HepG2 (cell line): ENCODE data around the gene CDR2L. TPM values are rescaled to one million over a fixed set of nuclear protein-coding genes. Genes with fewer than 3 reads are reported as not detected.
A peak's percentile ranks its signal among the peaks of the same experiment; 100 is the strongest.

Experiments
- HBP1 ChIP-seq: IDR thresholded peaks from 2 replicates; pipeline ENCODE4 v1.6.1; 2016; ENCODE audit warnings: low read depth, control low read depth
- KAT8 ChIP-seq: IDR thresholded peaks from 2 replicates; pipeline ENCODE4 v1.6.1; 2016; ENCODE audit warnings: missing genetic modification reagents, missing compliant biosample characterization
- KLF12 ChIP-seq: sonication (generic); formaldehyde crosslinking; IDR thresholded peaks from 2 replicates; pipeline ENCODE4 v1.4.0; 2020; ENCODE audit warnings: missing genetic modification reagents, borderline replicate concordance
- MYC ChIP-seq: sonication (generic); formaldehyde crosslinking; IDR thresholded peaks from 2 replicates; pipeline ENCODE4 v1.9.0; 2021; ENCODE audit warnings: missing genetic modification reagents, borderline replicate concordance
- NFRKB ChIP-seq: fragments of 450-650 bp; IDR thresholded peaks from 2 replicates; pipeline ENCODE4 v1.6.1; 2017
- TFE3 ChIP-seq: IDR thresholded peaks from 2 replicates; pipeline ENCODE4 v1.6.1; 2016
- ZEB1 ChIP-seq: IDR thresholded peaks from 2 replicates; pipeline ENCODE4 v1.6.1; 2012; ENCODE audit warnings: mild to moderate bottlenecking, low read depth, inconsistent platforms; ENCODE audit not compliant: insufficient replicate concordance
- ZNF180 ChIP-seq: sonication (generic); formaldehyde crosslinking; IDR thresholded peaks from 2 replicates; pipeline ENCODE4 v1.4.0; 2020; ENCODE audit warnings: low read depth, missing genetic modification reagents, borderline replicate concordance
- ZNF224 ChIP-seq: sonication (generic); formaldehyde crosslinking; IDR thresholded peaks from 2 replicates; pipeline ENCODE4 v1.5.0; 2020; ENCODE audit warnings: mild to moderate bottlenecking, missing genetic modification reagents
- ZNF414 ChIP-seq: sonication (generic); formaldehyde crosslinking; IDR thresholded peaks from 2 replicates; pipeline ENCODE4 v1.5.0; 2020; ENCODE audit warnings: missing genetic modification reagents
- ZNF432 ChIP-seq: sonication (generic); formaldehyde crosslinking; IDR thresholded peaks from 2 replicates; pipeline ENCODE4 v1.5.0; 2020; ENCODE audit warnings: missing genetic modification reagents, mild to moderate bottlenecking, borderline replicate concordance
- ZNF501 ChIP-seq: sonication (generic); formaldehyde crosslinking; IDR thresholded peaks from 2 replicates; pipeline ENCODE4 v1.5.1; 2020; ENCODE audit warnings: mild to moderate bottlenecking, moderate library complexity, missing genetic modification reagents
- ZNF562 ChIP-seq: sonication (generic); formaldehyde crosslinking; IDR thresholded peaks from 2 replicates; pipeline ENCODE4 v1.8.0; 2022; ENCODE audit warnings: missing genetic modification reagents, borderline replicate concordance
- polyA plus RNA-seq, 8 experiments: library from polyadenylated mRNA; depleted of rRNA in 3 of 8; stranded (reverse) in 7 of 8; unstranded in 1 of 8; fragments of >200 nt; fragmentation: Illumina TruSeq in 4 of 8; extraction: Trizol in 4 of 8; gene quantifications; 2 replicates each; pipeline versions ENCODE4 v1.2.1 to v1.2.3, GENCODE V29; 2011 to 2016; ENCODE audit warnings: low read depth in 4 of 8, missing spikeins in 1 of 8, mixed read lengths in 1 of 8; ENCODE audit not compliant: insufficient read depth in 1 of 8
- total RNA-seq, 5 experiments: library from RNA; depleted of rRNA; stranded (reverse); fragments of >200 nt; fragmentation: Illumina TruSeq; extraction: Trizol; gene quantifications; 2 replicates each; pipeline ENCODE4 v1.2.3, GENCODE V29; 2016; ENCODE audit warnings: low read depth in 1 of 5
- TF ChIP-seq, protein P1 (sequence below): sonication (generic); formaldehyde crosslinking; IDR thresholded peaks from 2 replicates; pipeline ENCODE4 v1.9.0; 2022; ENCODE audit warnings: low read depth, missing genetic modification reagents
- TF ChIP-seq, protein P2 (sequence below): sonication (generic); formaldehyde crosslinking; conservative IDR thresholded peaks from 2 replicates; pipeline ENCODE4 v1.4.0; 2020; ENCODE audit warnings: missing genetic modification reagents
- TF ChIP-seq, protein P3 (sequence below): sonication (generic); formaldehyde crosslinking; IDR thresholded peaks from 2 replicates; pipeline ENCODE4 v1.4.0; 2020; ENCODE audit warnings: missing genetic modification reagents

Gene CDR2L
- total and polyA plus RNA-seq, 2 of the 13 experiments (the other 11 are each of a cell fraction or from before 2014, with no cell fraction given): 1.9 to 2.1 TPM

DNA sequence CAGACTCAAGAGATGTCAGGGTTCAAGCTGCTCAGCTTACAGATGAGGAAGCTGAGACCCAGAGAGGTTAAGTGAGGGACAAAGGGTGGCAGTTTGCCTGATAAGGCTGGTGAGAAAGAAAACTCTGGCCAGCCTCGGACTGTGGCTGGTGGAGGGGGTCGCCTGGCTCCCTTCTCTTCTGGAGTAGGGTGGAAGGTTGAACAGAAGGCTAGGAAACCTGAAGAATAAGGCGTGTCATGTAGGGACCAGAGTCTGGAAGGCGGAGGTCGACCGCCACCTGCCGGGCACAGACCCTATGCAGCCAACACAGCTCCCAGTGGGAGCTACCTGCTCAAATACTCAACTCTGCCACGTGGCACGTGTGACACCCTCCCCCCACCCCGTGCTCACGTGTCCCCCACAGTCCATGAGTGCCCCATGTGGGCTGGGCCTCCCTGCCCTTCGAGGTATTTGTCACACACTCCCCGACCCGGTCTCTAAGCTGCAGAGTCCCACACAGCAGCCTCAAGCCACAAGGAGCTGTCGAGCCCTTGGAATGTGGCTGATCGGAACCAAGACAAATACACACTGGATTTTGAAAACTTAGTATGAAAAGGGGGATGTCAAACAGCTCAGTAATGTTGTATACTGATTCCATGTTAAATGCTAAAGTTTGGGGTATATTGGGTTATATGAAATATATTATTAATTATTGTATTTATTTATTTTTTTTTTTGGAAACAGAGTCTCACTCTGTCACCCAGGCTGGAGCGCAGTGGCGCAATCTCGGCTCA lies 26.7 kb upstream of the CDR2L start (continued):
- TF ChIP-seq, protein P1, sequence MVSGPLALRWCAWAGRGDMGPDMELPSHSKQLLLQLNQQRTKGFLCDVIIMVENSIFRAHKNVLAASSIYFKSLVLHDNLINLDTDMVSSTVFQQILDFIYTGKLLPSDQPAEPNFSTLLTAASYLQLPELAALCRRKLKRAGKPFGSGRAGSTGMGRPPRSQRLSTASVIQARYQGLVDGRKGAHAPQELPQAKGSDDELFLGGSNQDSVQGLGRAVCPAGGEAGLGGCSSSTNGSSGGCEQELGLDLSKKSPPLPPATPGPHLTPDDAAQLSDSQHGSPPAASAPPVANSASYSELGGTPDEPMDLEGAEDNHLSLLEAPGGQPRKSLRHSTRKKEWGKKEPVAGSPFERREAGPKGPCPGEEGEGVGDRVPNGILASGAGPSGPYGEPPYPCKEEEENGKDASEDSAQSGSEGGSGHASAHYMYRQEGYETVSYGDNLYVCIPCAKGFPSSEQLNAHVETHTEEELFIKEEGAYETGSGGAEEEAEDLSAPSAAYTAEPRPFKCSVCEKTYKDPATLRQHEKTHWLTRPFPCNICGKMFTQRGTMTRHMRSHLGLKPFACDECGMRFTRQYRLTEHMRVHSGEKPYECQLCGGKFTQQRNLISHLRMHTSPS (CRISPR knock-in tag): 0 out of 2 replicates have a peak, but pooled peaks have one; percentile 36
- no peak for TF ChIP-seq ZNF414 (CRISPR knock-in tag)
- TF ChIP-seq, protein P2, sequence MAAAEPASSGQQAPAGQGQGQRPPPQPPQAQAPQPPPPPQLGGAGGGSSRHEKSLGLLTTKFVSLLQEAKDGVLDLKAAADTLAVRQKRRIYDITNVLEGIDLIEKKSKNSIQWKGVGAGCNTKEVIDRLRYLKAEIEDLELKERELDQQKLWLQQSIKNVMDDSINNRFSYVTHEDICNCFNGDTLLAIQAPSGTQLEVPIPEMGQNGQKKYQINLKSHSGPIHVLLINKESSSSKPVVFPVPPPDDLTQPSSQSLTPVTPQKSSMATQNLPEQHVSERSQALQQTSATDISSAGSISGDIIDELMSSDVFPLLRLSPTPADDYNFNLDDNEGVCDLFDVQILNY (CRISPR knock-in tag): no peak; the same call in 1 of the 2 replicates
- TF ChIP-seq ZNF501 (CRISPR knock-in tag): no peak
- TF ChIP-seq NFRKB: no peak
- TF ChIP-seq HBP1 (CRISPR knock-in tag): 0 out of 2 replicates have a peak, but pooled peaks have one; percentile 28
- TF ChIP-seq ZNF432 (CRISPR knock-in tag): no peak
- TF ChIP-seq ZNF562 (CRISPR knock-in tag): peak; percentile 69; the same call in 1 of the 2 replicates
- no peak for TF ChIP-seq ZNF180 (CRISPR knock-in tag)
- no peak for TF ChIP-seq ZNF224
- peak; percentile 80 for TF ChIP-seq TFE3 (CRISPR knock-in tag)
- TF ChIP-seq, protein P3, sequence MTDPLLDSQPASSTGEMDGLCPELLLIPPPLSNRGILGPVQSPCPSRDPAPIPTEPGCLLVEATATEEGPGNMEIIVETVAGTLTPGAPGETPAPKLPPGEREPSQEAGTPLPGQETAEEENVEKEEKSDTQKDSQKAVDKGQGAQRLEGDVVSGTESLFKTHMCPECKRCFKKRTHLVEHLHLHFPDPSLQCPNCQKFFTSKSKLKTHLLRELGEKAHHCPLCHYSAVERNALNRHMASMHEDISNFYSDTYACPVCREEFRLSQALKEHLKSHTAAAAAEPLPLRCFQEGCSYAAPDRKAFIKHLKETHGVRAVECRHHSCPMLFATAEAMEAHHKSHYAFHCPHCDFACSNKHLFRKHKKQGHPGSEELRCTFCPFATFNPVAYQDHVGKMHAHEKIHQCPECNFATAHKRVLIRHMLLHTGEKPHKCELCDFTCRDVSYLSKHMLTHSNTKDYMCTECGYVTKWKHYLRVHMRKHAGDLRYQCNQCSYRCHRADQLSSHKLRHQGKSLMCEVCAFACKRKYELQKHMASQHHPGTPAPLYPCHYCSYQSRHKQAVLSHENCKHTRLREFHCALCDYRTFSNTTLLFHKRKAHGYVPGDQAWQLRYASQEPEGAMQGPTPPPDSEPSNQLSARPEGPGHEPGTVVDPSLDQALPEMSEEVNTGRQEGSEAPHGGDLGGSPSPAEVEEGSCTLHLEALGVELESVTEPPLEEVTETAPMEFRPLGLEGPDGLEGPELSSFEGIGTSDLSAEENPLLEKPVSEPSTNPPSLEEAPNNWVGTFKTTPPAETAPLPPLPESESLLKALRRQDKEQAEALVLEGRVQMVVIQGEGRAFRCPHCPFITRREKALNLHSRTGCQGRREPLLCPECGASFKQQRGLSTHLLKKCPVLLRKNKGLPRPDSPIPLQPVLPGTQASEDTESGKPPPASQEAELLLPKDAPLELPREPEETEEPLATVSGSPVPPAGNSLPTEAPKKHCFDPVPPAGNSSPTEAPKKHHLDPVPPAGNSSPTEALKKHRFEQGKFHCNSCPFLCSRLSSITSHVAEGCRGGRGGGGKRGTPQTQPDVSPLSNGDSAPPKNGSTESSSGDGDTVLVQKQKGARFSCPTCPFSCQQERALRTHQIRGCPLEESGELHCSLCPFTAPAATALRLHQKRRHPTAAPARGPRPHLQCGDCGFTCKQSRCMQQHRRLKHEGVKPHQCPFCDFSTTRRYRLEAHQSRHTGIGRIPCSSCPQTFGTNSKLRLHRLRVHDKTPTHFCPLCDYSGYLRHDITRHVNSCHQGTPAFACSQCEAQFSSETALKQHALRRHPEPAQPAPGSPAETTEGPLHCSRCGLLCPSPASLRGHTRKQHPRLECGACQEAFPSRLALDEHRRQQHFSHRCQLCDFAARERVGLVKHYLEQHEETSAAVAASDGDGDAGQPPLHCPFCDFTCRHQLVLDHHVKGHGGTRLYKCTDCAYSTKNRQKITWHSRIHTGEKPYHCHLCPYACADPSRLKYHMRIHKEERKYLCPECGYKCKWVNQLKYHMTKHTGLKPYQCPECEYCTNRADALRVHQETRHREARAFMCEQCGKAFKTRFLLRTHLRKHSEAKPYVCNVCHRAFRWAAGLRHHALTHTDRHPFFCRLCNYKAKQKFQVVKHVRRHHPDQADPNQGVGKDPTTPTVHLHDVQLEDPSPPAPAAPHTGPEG (CRISPR knock-in tag): peak; percentile 5; the same call in 1 of the 2 replicates
- TF ChIP-seq KAT8 (CRISPR knock-in tag): peak; percentile 70; the same call in 1 of the 2 replicates
- peak; percentile 98 for TF ChIP-seq MYC (CRISPR knock-in tag)
- TF ChIP-seq KLF12 (CRISPR knock-in tag): 0 out of 2 replicates have a peak, but pooled peaks have one; percentile 61
- TF ChIP-seq ZEB1: no peak
